ENCODE data around the gene NTM.

The NTM gene

DNA sequence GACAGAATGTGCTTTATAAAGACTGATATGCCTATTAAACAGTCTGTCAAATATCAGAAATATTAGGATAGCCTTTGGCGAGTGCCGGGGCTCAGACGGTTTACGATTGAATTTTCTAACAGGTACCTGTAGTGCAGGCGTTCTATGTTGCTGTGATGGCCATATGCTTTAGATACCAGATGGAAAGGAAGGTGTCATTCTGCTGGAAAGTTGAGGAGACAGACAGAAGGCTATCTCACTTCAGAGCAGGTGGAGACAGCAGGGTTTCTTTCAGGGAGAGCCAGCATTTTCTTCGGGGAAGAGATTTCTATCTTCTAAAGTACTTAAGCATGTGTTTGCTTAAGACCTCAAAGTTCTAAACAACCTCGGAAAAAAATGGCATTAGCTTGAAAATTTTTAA lies 415.4 kb downstream of the NTM start:
- in situ Hi-C loops (cut with HindIII; ENCODE audit: low sequenced_read_pairs) = no loop called here
- no peak overlapping the region for H3K4me3 ChIP-seq (ENCODE audit: low read depth, low read length)
- no peak for DNase-seq (ENCODE audit: low read depth, low spot score)
- TF ChIP-seq, protein P1, sequence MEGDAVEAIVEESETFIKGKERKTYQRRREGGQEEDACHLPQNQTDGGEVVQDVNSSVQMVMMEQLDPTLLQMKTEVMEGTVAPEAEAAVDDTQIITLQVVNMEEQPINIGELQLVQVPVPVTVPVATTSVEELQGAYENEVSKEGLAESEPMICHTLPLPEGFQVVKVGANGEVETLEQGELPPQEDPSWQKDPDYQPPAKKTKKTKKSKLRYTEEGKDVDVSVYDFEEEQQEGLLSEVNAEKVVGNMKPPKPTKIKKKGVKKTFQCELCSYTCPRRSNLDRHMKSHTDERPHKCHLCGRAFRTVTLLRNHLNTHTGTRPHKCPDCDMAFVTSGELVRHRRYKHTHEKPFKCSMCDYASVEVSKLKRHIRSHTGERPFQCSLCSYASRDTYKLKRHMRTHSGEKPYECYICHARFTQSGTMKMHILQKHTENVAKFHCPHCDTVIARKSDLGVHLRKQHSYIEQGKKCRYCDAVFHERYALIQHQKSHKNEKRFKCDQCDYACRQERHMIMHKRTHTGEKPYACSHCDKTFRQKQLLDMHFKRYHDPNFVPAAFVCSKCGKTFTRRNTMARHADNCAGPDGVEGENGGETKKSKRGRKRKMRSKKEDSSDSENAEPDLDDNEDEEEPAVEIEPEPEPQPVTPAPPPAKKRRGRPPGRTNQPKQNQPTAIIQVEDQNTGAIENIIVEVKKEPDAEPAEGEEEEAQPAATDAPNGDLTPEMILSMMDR (IDR thresholded peaks at IDR 0.05; ENCODE audit: low read depth, low read length) = no peak

DNA sequence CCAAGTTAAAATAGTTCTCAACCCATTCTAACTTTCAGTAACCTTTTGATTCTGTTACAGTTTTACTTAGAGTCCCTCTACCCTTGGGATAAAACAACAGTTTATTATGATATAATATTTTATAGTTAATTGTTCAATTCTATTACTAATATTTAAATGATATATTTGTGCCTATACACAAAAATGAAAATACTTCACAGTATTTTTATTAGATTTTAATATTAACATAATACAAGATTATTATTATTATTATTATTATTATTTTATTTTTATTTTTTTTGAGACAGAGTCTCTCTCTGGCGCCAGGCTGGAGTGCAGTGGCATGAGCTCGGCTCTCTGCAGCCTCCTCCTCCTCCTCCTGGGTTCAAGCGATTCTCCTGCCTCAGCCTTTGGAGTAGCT lies 416.7 kb downstream of the NTM start:
- no peak for DNase-seq (ENCODE audit: low read depth, low spot score)
- in situ Hi-C loops (cut with HindIII; ENCODE audit: low sequenced_read_pairs) = no loop called here

DNA sequence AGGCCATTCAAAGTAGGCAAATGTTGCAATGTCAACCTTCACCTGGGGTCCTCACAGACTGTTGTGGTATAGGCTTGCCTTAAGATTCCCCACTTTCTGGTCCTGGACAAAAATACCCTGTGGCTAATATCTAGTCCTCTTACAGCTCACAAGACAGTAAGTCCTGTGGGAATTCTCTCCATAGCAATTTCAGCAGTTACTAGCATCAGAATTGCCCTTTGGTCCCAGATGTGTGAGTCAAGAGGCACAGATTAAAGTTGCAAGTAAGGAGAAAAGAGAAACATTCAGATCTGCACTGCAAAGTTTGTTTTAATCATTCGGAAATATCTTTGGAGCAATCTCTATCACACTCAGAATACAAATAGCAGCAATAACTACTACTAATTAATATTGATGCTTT lies 420.2 kb downstream of the NTM start:
- no peak for DNase-seq (ENCODE audit: low read depth, low spot score)
- no peak overlapping the region for H3K4me3 ChIP-seq (ENCODE audit: low read depth, low read length)
- in situ Hi-C loops (cut with HindIII; ENCODE audit: low sequenced_read_pairs) = no loop called here
- TF ChIP-seq, protein P1 (IDR thresholded peaks at IDR 0.05; ENCODE audit: low read depth, low read length) = no peak

More for the DNA sequence above, 416.7 kb downstream of the NTM start:
- no peak overlapping the region for H3K4me3 ChIP-seq (ENCODE audit: low read depth, low read length)
- TF ChIP-seq, protein P1 (IDR thresholded peaks at IDR 0.05; ENCODE audit: low read depth, low read length) = no peak

DNA sequence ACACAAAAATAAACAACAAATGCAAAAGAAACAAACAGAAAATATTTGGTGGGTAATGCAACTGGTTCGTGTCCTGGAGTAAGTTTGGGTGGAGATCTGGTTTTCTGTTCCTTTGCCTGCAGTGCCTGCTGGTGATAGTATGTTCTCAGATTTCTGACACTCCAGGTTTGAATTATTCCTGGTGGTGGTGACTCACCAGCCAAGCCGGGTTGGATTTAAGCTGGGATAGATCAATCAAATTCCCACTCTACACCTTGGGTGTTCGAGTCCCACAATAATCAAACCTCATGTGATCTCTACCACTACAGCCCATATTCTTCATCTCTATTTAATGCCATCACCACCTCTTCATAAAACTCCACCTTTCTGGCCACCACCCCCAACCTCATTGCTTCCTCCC lies 421.8 kb downstream of the NTM start:
- in situ Hi-C loops (cut with HindIII; ENCODE audit: low sequenced_read_pairs) = no loop called here
- no peak for DNase-seq (ENCODE audit: low read depth, low spot score)
- H3K4me3 ChIP-seq (ENCODE audit: low read depth, low read length) = no peak overlapping the region
- TF ChIP-seq, protein P1 (IDR thresholded peaks at IDR 0.05; ENCODE audit: low read depth, low read length) = no peak

GRCh38 chr11:131796089-131796488 lies 425.7 kb downstream of the NTM start:
- in situ Hi-C loops (cut with HindIII; ENCODE audit: low sequenced_read_pairs) = no loop called here
- no peak for DNase-seq (ENCODE audit: low read depth, low spot score)
- no peak overlapping the region for H3K4me3 ChIP-seq (ENCODE audit: low read depth, low read length)
- TF ChIP-seq, protein P1 (IDR thresholded peaks at IDR 0.05; ENCODE audit: low read depth, low read length) = no peak

DNA sequence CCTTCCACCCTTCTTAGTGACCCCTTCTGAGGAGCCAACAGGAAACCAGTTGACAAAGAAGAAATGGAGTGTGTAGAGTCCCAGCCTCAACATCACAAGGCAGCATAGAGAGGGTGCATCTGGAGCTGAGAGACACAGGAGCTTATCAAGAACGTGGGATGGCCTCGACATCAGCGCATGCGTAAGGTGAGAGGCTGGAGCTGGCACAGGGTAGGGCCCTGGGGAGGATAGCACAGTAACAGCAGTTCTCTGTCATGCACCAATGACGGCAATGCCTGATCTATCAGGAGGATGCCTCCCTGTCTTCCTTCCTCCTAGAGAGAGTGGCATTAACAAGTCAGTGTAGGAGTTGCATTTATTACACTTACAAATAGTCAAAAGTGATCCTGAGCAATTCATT lies 426.1 kb downstream of the NTM start:
- TF ChIP-seq, protein P1 (IDR thresholded peaks at IDR 0.05; ENCODE audit: low read depth, low read length) = no peak
- DNase-seq (ENCODE audit: low read depth, low spot score) = no peak
- H3K4me3 ChIP-seq (ENCODE audit: low read depth, low read length) = no peak overlapping the region
- in situ Hi-C loops (cut with HindIII; ENCODE audit: low sequenced_read_pairs) = no loop called here

- H3K4me3 ChIP-seq (ENCODE audit: low read depth, low read length) = no peak overlapping the region
- DNase-seq (ENCODE audit: low read depth, low spot score) = no peak
- TF ChIP-seq, protein P1 (IDR thresholded peaks at IDR 0.05; ENCODE audit: low read depth, low read length) = no peak
- in situ Hi-C loops (cut with HindIII; ENCODE audit: low sequenced_read_pairs) = no loop called here
These were observed 430.0 kb downstream of the NTM start for GRCh38 chr11:131800452-131800851.

All from astrocyte of the spinal cord (primary cell).